ENCODE data around the gene MINK1.

Gene MINK1

GRCh38 chr17:4881761-4882555, 48.8 kb downstream of the MINK1 start:
- DNase-seq: peak; percentile 83

DNA sequence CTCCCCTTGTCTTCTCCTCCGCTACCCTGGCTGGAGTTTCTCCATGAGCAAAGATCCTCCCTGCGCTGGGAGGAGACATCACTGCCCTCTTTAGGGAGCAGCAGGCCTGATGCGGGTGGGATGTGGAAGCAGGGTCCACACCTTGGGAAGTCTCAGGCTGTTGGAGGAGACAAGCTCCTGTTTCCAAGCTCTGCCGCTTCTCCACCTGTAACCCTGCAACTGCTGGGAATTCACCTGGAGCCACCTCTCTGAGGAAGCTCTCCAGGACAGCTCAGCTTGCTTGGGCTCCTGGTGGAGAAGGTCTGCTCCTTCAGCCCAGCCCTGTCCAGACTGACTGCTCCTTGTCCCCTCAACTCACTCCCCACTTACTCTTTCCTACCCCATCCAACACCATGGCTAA, 51.3 kb downstream of the MINK1 start:
- DNase-seq: no peak

DNA sequence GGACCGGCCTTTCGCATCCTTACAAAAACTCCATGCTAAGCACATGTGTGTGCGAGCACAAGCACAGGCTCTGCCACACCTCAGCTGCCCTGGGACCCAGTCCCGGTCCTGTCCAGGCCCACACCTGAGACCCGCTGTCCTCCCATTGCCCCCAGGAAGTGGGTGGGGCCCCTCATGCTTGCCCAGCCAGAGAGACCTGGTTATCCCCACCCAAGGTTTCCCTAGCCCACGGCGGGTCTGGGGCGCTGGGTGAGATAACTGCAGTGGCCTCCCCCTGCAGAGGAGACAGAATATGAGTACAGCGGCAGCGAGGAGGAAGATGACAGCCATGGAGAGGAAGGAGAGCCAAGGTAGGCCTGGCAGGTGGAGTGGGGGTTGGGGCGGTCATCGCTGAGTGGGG, 53.7 kb downstream of the MINK1 start:
- DNase-seq: no peak

GRCh38 chr17:4887581-4887980, 54.4 kb downstream of the MINK1 start:
- DNase-seq: no peak

GRCh38 chr17:4891411-4892410, 58.6 kb downstream of the MINK1 start:
- DNase-seq: no peak

- no peak for DNase-seq
Observed at GRCh38 chr17:4892499-4893221, 59.5 kb downstream of the MINK1 start.

- no peak for DNase-seq
Observed at GRCh38 chr17:4893272-4893671, 60.1 kb downstream of the MINK1 start.

DNA sequence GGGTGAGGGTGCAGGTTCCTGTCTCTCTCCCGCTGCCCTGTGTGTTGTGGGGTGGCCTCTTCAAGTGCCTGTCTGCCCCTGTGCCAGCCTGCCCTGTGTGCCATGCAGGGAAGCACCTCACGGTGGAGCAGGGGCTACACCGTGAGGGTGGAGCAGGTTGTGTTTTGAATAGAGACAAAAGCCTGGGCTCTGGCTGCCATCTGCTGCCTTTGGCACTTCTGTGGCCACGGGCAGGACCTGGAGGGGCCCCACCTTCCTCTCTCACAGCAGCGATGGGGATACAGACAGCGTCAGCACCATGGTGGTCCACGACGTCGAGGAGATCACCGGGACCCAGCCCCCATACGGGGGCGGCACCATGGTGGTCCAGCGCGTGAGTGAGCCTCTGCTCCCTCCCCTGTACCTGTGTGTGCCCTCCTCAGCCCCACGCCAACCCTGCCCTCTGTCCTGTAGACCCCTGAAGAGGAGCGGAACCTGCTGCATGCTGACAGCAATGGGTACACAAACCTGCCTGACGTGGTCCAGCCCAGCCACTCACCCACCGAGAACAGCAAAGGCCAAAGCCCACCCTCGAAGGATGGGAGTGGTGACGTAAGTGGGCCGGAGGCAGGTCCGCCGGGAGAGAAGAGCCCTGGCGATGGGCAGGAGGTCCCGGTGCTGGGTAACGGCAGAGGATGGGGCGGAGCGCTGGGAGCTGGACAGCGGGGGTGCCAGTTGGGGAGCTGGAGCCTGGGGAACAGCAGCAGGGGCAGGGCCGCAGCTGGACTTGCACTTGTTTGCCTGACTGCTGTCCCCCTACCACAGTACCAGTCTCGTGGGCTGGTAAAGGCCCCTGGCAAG, 60.8 kb downstream of the MINK1 start:
- no peak for DNase-seq

DNA sequence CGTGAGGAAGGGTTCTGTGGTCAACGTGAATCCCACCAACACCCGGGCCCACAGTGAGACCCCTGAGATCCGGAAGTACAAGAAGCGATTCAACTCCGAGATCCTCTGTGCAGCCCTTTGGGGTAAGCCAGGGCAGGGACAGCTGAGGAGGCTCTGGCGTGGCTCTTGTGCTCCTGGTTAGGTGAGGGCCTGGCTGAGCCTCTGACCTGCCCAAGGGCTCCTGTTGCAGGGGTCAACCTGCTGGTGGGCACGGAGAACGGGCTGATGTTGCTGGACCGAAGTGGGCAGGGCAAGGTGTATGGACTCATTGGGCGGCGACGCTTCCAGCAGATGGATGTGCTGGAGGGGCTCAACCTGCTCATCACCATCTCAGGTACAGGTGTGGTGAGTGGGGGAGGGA, 62.0 kb downstream of the MINK1 start:
- DNase-seq: no peak

DNA sequence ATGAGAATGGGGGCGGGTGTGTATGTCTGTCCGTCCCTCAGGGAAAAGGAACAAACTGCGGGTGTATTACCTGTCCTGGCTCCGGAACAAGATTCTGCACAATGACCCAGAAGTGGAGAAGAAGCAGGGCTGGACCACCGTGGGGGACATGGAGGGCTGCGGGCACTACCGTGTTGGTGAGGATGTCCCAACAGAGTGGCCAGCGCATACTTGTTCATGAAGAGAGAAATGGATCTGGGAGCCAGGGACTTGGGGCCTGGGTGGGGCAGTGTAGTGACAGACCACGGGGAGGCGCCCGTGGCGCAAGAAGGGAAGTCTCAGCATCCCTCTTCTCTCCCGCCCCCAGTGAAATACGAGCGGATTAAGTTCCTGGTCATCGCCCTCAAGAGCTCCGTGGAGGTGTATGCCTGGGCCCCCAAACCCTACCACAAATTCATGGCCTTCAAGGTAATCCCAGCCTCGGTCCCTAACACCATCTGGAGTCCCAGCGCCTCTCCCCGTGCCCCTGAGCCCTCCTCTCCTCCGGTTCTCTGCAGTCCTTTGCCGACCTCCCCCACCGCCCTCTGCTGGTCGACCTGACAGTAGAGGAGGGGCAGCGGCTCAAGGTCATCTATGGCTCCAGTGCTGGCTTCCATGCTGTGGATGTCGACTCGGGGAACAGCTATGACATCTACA, 62.7 kb downstream of the MINK1 start:
- no peak for DNase-seq

GRCh38 chr17:4896332-4897197, 63.4 kb downstream of the MINK1 start:
- no peak for DNase-seq

- DNase-seq: no peak
Observed at GRCh38 chr17:4897198-4897687, 64.1 kb downstream of the MINK1 start.

GRCh38 chr17:4897785-4898184, 64.6 kb downstream of the MINK1 start:
- no peak for DNase-seq

GRCh38 chr17:4898351-4898750, 65.2 kb downstream of the MINK1 start:
- no peak for DNase-seq

DNA sequence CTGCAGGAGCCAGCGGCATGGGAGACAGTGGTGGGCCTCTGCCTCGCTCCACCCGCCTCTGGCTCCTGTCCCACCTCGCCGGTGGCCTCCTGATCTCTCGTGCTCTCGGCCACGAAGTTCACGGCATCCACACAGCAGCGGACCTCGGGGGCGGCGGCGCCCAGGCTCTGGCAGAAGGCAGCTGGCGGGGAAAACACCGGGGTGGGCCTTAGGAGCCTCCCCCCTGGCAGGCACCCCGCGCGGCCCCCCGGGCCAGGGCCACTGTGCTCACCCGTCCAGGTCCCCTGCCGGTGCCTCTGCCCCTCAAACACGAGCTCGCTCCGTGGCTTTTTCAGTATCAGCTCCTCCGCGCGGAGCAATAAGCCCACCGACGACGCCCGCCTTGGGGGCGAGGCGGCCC, 65.8 kb downstream of the MINK1 start:
- no peak for DNase-seq

DNA sequence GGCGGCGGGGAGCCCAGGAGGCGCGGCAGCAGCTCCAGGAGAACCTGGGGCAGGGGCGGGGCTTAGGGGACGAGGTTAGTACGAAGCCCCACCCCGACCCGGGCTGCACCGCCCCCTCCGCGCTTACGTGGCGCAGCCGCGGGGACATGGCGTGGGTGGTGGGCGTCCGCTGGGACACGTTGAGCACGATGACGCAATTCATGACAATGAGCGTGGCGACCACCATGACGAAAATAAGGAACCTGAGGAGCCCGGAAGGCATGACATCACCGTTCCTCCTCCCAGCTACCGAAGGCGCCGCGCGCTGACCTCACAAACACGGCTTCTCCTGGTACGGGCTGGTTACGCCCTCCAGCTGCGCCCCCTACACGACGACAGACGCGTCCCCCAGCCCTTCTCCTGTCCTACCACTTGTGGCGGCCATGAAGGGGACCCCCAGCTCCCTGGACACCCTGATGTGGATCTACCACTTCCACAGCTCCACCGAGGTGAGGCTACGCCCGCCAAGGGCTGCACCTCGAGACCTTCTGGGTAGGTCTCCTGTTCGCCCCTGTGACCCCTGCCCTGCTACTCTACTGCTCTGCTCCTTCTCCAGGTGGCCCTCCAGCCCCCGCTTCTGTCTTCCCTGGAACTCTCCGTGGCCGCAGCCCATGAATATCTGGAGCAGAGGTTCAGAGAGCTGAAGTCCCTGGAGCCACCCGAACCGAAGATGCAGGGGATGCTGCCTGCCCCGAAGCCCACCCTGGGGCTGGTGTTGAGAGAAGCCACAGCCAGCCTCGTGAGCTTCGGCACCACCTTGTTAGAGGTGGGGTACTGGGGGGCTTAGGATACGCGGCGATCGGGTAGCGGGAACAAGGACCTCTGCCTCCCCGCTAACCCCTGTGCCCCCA, 66.4 kb downstream of the MINK1 start, which contains the start of gene C17orf107:
Gene C17orf107, plus strand, starts transcription at position 196 of the 890 bp plus-strand sequence. Its CDS starts 227 bp downstream, at position 423.
- peak; percentile 98 for DNase-seq

DNA sequence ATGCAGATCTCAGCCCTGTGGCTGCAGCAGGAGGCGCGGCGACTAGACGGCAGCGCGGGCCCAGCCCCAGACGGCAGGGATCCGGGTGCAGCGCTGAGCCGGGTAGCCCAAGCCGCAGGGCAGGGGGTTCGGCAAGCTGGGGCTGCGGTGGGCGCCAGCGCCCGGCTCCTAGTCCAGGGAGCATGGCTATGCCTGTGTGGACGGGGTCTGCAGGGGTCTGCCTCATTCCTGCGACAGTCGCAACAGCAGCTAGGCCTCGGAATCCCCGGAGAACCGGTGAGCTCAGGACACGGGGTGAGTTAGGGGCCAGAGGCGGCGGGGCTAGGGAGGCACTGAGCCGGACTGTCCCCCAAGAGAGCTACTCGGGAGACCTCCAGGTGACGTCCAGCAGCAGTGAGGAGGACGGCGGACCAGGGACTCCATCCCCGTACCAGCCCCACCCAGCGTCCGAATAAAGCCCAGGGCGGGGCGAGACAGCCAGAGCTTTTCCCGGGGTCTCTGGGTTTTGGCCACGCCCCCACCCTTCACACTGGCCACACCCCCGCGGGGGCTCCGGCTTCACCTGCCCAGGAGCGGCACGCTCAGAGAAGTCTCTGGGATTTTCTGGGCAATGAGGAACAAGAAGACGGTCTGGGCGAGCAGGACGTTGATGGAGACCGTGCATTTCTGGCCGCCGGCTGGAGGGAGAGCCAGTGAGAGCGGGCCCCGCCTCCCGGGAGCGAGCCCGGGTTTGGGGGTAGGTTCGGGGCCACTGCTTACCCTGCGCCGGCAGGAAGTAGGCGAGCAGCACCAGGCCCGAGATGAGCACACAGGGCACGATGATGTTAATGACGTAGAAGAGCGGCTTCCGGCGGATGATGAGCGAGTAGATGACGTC, 67.3 kb downstream of the MINK1 start:
- DNase-seq: peak; percentile 75

GRCh38 chr17:4901108-4901647, 68.0 kb downstream of the MINK1 start:
- no peak for DNase-seq

Measured in activated CD8-positive, alpha-beta memory T cell treated with anti-CD3 and anti-CD28 coated beads, Interleukin-2, amount 50 U/mL, for 48 hours (primary cell).